ENCODE results near the gene DNAJC25.

DNAJC25 gene

GRCh38 chr9:111648066-111648465 lies 16.9 kb downstream of the DNAJC25 start:
- H3K9ac ChIP-seq (ENCODE audit: low read depth, low read length, poor library complexity, severe bottlenecking) = no peak overlapping the region
- peaks cover 45% of the 10 kb centered on the region; the same call in 1 of the 2 replicates for H3K36me3 ChIP-seq (ENCODE audit: insufficient read depth, low read length)

GRCh38 chr9:111649016-111649415 lies 17.9 kb downstream of the DNAJC25 start:
- Histone ChIP-seq H3K36me3 (ENCODE audit: insufficient read depth, low read length) (peaks cover 52% of the 10 kb centered on the region), H3K9ac (ENCODE audit: low read depth, low read length, poor library complexity, severe bottlenecking) (no peak overlapping the region), H3K9me2 (replicated peaks; ENCODE audit: low read depth, low read length) (no peaks in the 10 kb centered on the region), H3K4me1 (ENCODE audit: insufficient read depth, low read length, poor library complexity, severe bottlenecking) (no peaks in the 10 kb centered on the region), H3K4me2 (ENCODE audit: low read depth, low read length, poor library complexity, severe bottlenecking) (no peak overlapping the region), H4K20me1 (ENCODE audit: insufficient read depth, low read length, poor library complexity, severe bottlenecking) (no peaks in the 10 kb centered on the region), H3K4me3 (ENCODE audit: low read length, poor library complexity, severe bottlenecking) (no peak overlapping the region), H3K79me2 (ENCODE audit: insufficient read depth, low read length) (no peaks in the 10 kb centered on the region), H3K27me3 (ENCODE audit: insufficient read depth, low read length, poor library complexity, severe bottlenecking) (no peaks in the 10 kb centered on the region), H3K9me3 (ENCODE audit: insufficient read depth, low read depth, low read length) (no peaks in the 10 kb centered on the region), H3F3A (ENCODE audit: low read depth) (no peaks in the 10 kb centered on the region), H2AFZ (ENCODE audit: low read length) (no peak overlapping the region)
- no peak for TF ChIP-seq EZH2phosphoT487 (IDR thresholded peaks at IDR 0.05; ENCODE audit: borderline replicate concordance)
- TF ChIP-seq, protein P1, sequence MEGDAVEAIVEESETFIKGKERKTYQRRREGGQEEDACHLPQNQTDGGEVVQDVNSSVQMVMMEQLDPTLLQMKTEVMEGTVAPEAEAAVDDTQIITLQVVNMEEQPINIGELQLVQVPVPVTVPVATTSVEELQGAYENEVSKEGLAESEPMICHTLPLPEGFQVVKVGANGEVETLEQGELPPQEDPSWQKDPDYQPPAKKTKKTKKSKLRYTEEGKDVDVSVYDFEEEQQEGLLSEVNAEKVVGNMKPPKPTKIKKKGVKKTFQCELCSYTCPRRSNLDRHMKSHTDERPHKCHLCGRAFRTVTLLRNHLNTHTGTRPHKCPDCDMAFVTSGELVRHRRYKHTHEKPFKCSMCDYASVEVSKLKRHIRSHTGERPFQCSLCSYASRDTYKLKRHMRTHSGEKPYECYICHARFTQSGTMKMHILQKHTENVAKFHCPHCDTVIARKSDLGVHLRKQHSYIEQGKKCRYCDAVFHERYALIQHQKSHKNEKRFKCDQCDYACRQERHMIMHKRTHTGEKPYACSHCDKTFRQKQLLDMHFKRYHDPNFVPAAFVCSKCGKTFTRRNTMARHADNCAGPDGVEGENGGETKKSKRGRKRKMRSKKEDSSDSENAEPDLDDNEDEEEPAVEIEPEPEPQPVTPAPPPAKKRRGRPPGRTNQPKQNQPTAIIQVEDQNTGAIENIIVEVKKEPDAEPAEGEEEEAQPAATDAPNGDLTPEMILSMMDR (conservative IDR thresholded peaks at IDR 0.05; ENCODE audit: low read length) = no peak

More at GRCh38 chr9:111648066-111648465, 16.9 kb downstream of the DNAJC25 start:
- H2AFZ ChIP-seq (ENCODE audit: low read length) = no peak overlapping the region
- no peak overlapping the region for H3K4me2 ChIP-seq (ENCODE audit: low read depth, low read length, poor library complexity, severe bottlenecking)
- H3K4me1 ChIP-seq (ENCODE audit: insufficient read depth, low read length, poor library complexity, severe bottlenecking) = no peaks in the 10 kb centered on the region
- H3F3A ChIP-seq (ENCODE audit: low read depth) = no peaks in the 10 kb centered on the region
- H4K20me1 ChIP-seq (ENCODE audit: insufficient read depth, low read length, poor library complexity, severe bottlenecking) = no peaks in the 10 kb centered on the region
- H3K4me3 ChIP-seq (ENCODE audit: low read length, poor library complexity, severe bottlenecking) = no peak overlapping the region
- no peaks in the 10 kb centered on the region for H3K79me2 ChIP-seq (ENCODE audit: insufficient read depth, low read length)
- no peaks in the 10 kb centered on the region for H3K9me2 ChIP-seq (replicated peaks; ENCODE audit: low read depth, low read length)
- no peak for TF ChIP-seq EZH2phosphoT487 (IDR thresholded peaks at IDR 0.05; ENCODE audit: borderline replicate concordance)
- TF ChIP-seq, protein P1 (conservative IDR thresholded peaks at IDR 0.05; ENCODE audit: low read length) = no peak
- no peaks in the 10 kb centered on the region for H3K27me3 ChIP-seq (ENCODE audit: insufficient read depth, low read length, poor library complexity, severe bottlenecking)
- H3K9me3 ChIP-seq (ENCODE audit: insufficient read depth, low read depth, low read length) = no peaks in the 10 kb centered on the region

- TF ChIP-seq, protein P1 (conservative IDR thresholded peaks at IDR 0.05; ENCODE audit: low read length) = no peak
- TF ChIP-seq EZH2phosphoT487 (IDR thresholded peaks at IDR 0.05; ENCODE audit: borderline replicate concordance) = no peak
- Histone ChIP-seq H2AFZ (ENCODE audit: low read length) (no peak overlapping the region), H3K4me3 (ENCODE audit: low read length, poor library complexity, severe bottlenecking) (no peak overlapping the region)
Observed at GRCh38 chr9:111657051-111657450, 25.9 kb downstream of the DNAJC25 start.

More at GRCh38 chr9:111657051-111657450, 25.9 kb downstream of the DNAJC25 start:
- Histone ChIP-seq H3F3A (ENCODE audit: low read depth) (no peaks in the 10 kb centered on the region), H3K9me2 (replicated peaks; ENCODE audit: low read depth, low read length) (no peaks in the 10 kb centered on the region), H3K9me3 (ENCODE audit: insufficient read depth, low read depth, low read length) (no peaks in the 10 kb centered on the region), H3K9ac (ENCODE audit: low read depth, low read length, poor library complexity, severe bottlenecking) (no peak overlapping the region), H3K4me1 (ENCODE audit: insufficient read depth, low read length, poor library complexity, severe bottlenecking) (peaks cover 4% of the 10 kb centered on the region), H3K4me2 (ENCODE audit: low read depth, low read length, poor library complexity, severe bottlenecking) (no peak overlapping the region), H3K79me2 (ENCODE audit: insufficient read depth, low read length) (no peaks in the 10 kb centered on the region), H3K36me3 (ENCODE audit: insufficient read depth, low read length) (peaks cover 22% of the 10 kb centered on the region), H4K20me1 (ENCODE audit: insufficient read depth, low read length, poor library complexity, severe bottlenecking) (no peaks in the 10 kb centered on the region), H3K27me3 (ENCODE audit: insufficient read depth, low read length, poor library complexity, severe bottlenecking) (no peaks in the 10 kb centered on the region)
